SK-N-SH (cell line): ENCODE results near the gene IFT27. TPM values are rescaled to one million over a fixed set of nuclear protein-coding genes. Genes with fewer than 3 reads are reported as not detected.

Source experiments
- CTCF ChIA-PET: fragments of 300-600, 350-600 bp; formaldehyde crosslinking; extraction: SDS; loops from one replicate; lab custom pipeline; 2021; lab: Yijun Ruan, JAX
- POLR2A ChIA-PET: fragments of 350-600 bp; sonication (Branson Sonifier 250); formaldehyde crosslinking; extraction: SDS; loops from one replicate; lab custom pipeline; 2020; ENCODE audit warnings: antibody characterized with exemption, inconsistent platforms; lab: Yijun Ruan, JAX
- DNase-seq: peaks from one replicate; pipeline ENCODE4 v3.0.0; 2012
- H2AFZ ChIP-seq: fragments of 200-600 bp; sonication (generic); 2 replicates; pipeline ENCODE4 v1.8.1; 2016; ENCODE audit warnings: antibody characterized with exemption, mild to moderate bottlenecking, low read depth
- H3F3A ChIP-seq: fragments of 200-600 bp; sonication (generic); replicated peaks from 2 replicates; pipeline ENCODE3; 2016; ENCODE audit warnings: antibody characterized with exemption, mild to moderate bottlenecking; ENCODE audit not compliant: insufficient read depth
- H3K27ac ChIP-seq, 2 experiments: fragments of 200-500 bp in 1 of 2; fragments of 200-600 bp in 1 of 2; sonication (Bioruptor generic) in 1 of 2; sonication (generic), shearing (Covaris generic) in 1 of 2; 2 replicates each; pipeline versions ENCODE4 v1.5.1 to v1.6.1; 2014 to 2016; ENCODE audit warnings: low read depth in 2 of 2, inconsistent platforms in 1 of 2, low read length in 1 of 2, mild to moderate bottlenecking in 1 of 2, mixed read lengths in 1 of 2
- H3K27me3 ChIP-seq: fragments of 200-600 bp; sonication (generic), shearing (Covaris generic); 2 replicates; pipeline ENCODE4 v1.6.1; 2016; ENCODE audit warnings: mixed run types; ENCODE audit not compliant: insufficient read depth
- H3K36me3 ChIP-seq, 2 experiments: fragments of 200-500 bp in 1 of 2; fragments of 200-600 bp in 1 of 2; sonication (Bioruptor generic) in 1 of 2; sonication (generic) in 1 of 2; replicated peaks in 1 of 2; 2 replicates each; pipeline versions ENCODE3 to v1.5.1; 2014 to 2016; ENCODE audit warnings: low read length in 1 of 2, mild to moderate bottlenecking in 1 of 2; ENCODE audit not compliant: insufficient read depth in 2 of 2, control insufficient read depth in 1 of 2
- H3K4me1 ChIP-seq, 2 experiments: fragments of 200-500 bp in 1 of 2; fragments of 200-600 bp in 1 of 2; sonication (Bioruptor generic) in 1 of 2; sonication (generic), shearing (Covaris generic) in 1 of 2; 2 replicates each; pipeline versions ENCODE4 v1.5.1 to v1.6.1; 2014 to 2016; ENCODE audit warnings: low read depth in 1 of 2, low read length in 1 of 2, mixed run types in 1 of 2; ENCODE audit not compliant: insufficient read depth in 2 of 2, control insufficient read depth in 1 of 2
- H3K4me2 ChIP-seq: fragments of 200-600 bp; sonication (generic), shearing (Covaris generic); 2 replicates; pipeline ENCODE4 v1.6.1; 2017; ENCODE audit warnings: mixed run types
- H3K4me3 ChIP-seq, 2 experiments: fragments of 200-500 bp in 1 of 2; fragments of 200-600 bp in 1 of 2; sonication (Bioruptor generic) in 1 of 2; sonication (generic), shearing (Covaris generic) in 1 of 2; 2 replicates each; pipeline versions ENCODE4 v1.5.1 to v1.8.1; 2014 to 2016; ENCODE audit warnings: low read depth in 2 of 2, inconsistent platforms in 1 of 2, low read length in 1 of 2, mild to moderate bottlenecking in 1 of 2, mixed read lengths in 1 of 2, moderate library complexity in 1 of 2
- H3K79me2 ChIP-seq: fragments of 200-600 bp; sonication (generic); 2 replicates; pipeline ENCODE4 v1.8.1; 2017; ENCODE audit warnings: mild to moderate bottlenecking; ENCODE audit not compliant: insufficient read depth
- H3K9ac ChIP-seq: fragments of 200-600 bp; sonication (generic); 2 replicates; pipeline ENCODE4 v1.6.1; 2017; ENCODE audit warnings: mixed run types
- H3K9me2 ChIP-seq: fragments of 200-600 bp; sonication (generic); 2 replicates; pipeline ENCODE4 v1.6.1; 2017; ENCODE audit warnings: mixed run types
- H3K9me3 ChIP-seq: fragments of 200-600 bp; sonication (generic); 2 replicates; pipeline ENCODE4 v1.6.1; 2017; ENCODE audit warnings: mixed run types, mild to moderate bottlenecking, moderate library complexity
- H4K20me1 ChIP-seq: fragments of 200-600 bp; sonication (generic); 2 replicates; pipeline ENCODE4 v1.6.1; 2017; ENCODE audit warnings: mild to moderate bottlenecking, mixed run types; ENCODE audit not compliant: insufficient read depth
- CHD2 ChIP-seq: fragments of 150-350 bp; IDR thresholded peaks from 2 replicates; pipeline ENCODE4 v1.6.1; 2018; ENCODE audit warnings: low read length; ENCODE audit not compliant: partially characterized antibody
- EP300 ChIP-seq, 2 experiments: IDR thresholded peaks; 2 replicates each; pipeline versions ENCODE4 v1.4.0 to v1.6.1; 2012; ENCODE audit warnings: borderline replicate concordance in 1 of 2, low read depth in 1 of 2, low read length in 1 of 2
- EZH2phosphoT487 ChIP-seq: fragments of 200-600 bp; sonication (generic); IDR thresholded peaks from 2 replicates; pipeline ENCODE4 v1.6.1; 2017; ENCODE audit warnings: low read depth, mixed run types, mild to moderate bottlenecking, antibody characterized with exemption, moderate library complexity, borderline replicate concordance
- FOSL2 ChIP-seq: IDR thresholded peaks from 2 replicates; pipeline ENCODE4 v1.4.0; 2012; ENCODE audit warnings: low read depth, mild to moderate bottlenecking, moderate library complexity, borderline replicate concordance
- GATA2 ChIP-seq: sonication (generic); formaldehyde crosslinking; IDR thresholded peaks from 2 replicates; pipeline ENCODE4 v1.5.0; 2020; ENCODE audit warnings: mild to moderate bottlenecking, missing genetic modification reagents
- JUND ChIP-seq: IDR thresholded peaks from 2 replicates; pipeline ENCODE4 v1.4.0; 2012
- MEF2A ChIP-seq: IDR thresholded peaks from 2 replicates; pipeline ENCODE4 v1.4.0; 2012; ENCODE audit warnings: low read depth, borderline replicate concordance
- RAD21 ChIP-seq: IDR thresholded peaks from 2 replicates; pipeline ENCODE4 v1.6.1; 2012; ENCODE audit warnings: mild to moderate bottlenecking, low read length
- RCOR1 ChIP-seq: fragments of 150-350 bp; IDR thresholded peaks from 2 replicates; pipeline ENCODE4 v1.6.1; 2017; ENCODE audit warnings: antibody characterized with exemption, low read length
- RXRA ChIP-seq: IDR thresholded peaks from 2 replicates; pipeline ENCODE4 v1.4.0; 2012; ENCODE audit warnings: low read depth, mild to moderate bottlenecking, borderline replicate concordance
- SMC3 ChIP-seq: IDR thresholded peaks from 2 replicates; pipeline ENCODE4 v1.6.1; 2012; ENCODE audit warnings: low read depth, low read length, improper control_type of control experiment
- TAF1 ChIP-seq: IDR thresholded peaks from 2 replicates; pipeline ENCODE4 v1.6.1; 2012; ENCODE audit warnings: low read depth, mild to moderate bottlenecking, low read length, moderate library complexity, borderline replicate concordance
- TEAD4 ChIP-seq: IDR thresholded peaks from 2 replicates; pipeline ENCODE4 v1.4.0; 2012; ENCODE audit warnings: mild to moderate bottlenecking, borderline replicate concordance; ENCODE audit not compliant: insufficient read depth
- YY1 ChIP-seq: IDR thresholded peaks from 2 replicates; pipeline ENCODE4 v1.4.0; 2012; ENCODE audit warnings: low read depth, mild to moderate bottlenecking
- WGBS: methylation state at CpG from one replicate; pipeline ENCODE4 v1.1.6; 2017; ENCODE audit warnings: low lambda C conversion rate; 5-methylcytosine and 5-hydroxymethylcytosine counted together
- polyA plus RNA-seq, 3 experiments: library from polyadenylated mRNA; depleted of rRNA; stranded (reverse); fragments of >200 nt; gene quantifications; 2 replicates each; pipeline ENCODE4 v1.2.3, GENCODE V29; 2012
- TF ChIP-seq, protein P1 (sequence below): IDR thresholded peaks from 2 replicates; pipeline ENCODE4 v1.4.0; 2012; ENCODE audit warnings: low read depth, borderline replicate concordance
- TF ChIP-seq, protein P2 (sequence below): fragments of 200-600 bp; sonication (generic); IDR thresholded peaks from 2 replicates; pipeline ENCODE4 v1.6.1; 2017; ENCODE audit warnings: antibody characterized with exemption, mild to moderate bottlenecking, moderate library complexity
- TF ChIP-seq, protein P3 (sequence below): fragments of 150-350 bp; IDR thresholded peaks from 2 replicates; pipeline ENCODE4 v1.6.1; 2016; ENCODE audit warnings: mild to moderate bottlenecking, low read depth, low read length

IFT27 gene
- polyA plus RNA-seq, 1 of the 3 experiments (the other 2 are of a cell fraction) = 29.4 TPM

DNA sequence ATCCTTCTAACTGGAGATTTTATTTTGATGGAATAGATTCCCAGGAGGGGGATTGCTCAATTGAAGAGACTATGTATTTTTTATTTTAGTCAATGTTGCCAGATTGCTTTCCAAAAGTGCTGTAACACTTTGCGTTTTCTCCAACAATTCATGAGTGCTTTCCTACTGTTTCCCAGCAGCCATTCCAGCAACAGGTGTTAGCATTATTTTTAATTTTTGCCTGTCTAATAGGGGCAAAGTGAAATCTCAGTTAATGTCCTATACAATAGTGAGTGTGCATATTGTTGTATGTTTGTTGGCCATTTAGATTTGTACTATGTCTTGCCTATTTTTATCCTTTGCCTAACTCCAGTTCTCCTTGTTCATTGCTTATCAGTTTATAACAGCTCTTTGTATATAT lies 60.3 kb downstream of the IFT27 start:
- WGBS = 64% methylated on average over 1 of the region's 1 CpG
- DNase-seq = no peak
- Histone ChIP-seq H3K9me3 (no peaks in the 10 kb centered on the region), H3K9me2 (no peaks in the 10 kb centered on the region), H3K4me2 (no peak overlapping the region), H3K4me1 (no peaks in the 10 kb centered on the region; a peak in 1 of 4 replicates), H3K79me2 (no peaks in the 10 kb centered on the region), H4K20me1 (no peaks in the 10 kb centered on the region), H3K36me3 (no peaks in the 10 kb centered on the region), H3F3A (no peaks in the 10 kb centered on the region), H3K27ac (no peak overlapping the region), H3K27me3 (no peaks in the 10 kb centered on the region; the same call in 1 of the 2 replicates), H2AFZ (no peak overlapping the region), H3K9ac (no peak overlapping the region), H3K4me3 (no peak overlapping the region)
- ChIA-PET POLR2A (no interaction called here), CTCF (no interaction called here)
- TF ChIP-seq GATA2 (CRISPR knock-in tag) (no peak), TAF1 (no peak), FOSL2 (no peak), RXRA (no peak), TEAD4 (no peak), SMC3 (no peak), CHD2 (no peak), YY1 (no peak), JUND (no peak), EZH2phosphoT487 (no peak), RCOR1 (no peak), MEF2A (no peak), EP300 (IDR thresholded peaks at IDR 0.05; ENCODE audit: borderline replicate concordance in 1 of 2, low read depth in 1 of 2, low read length in 1 of 2) (no peak)
- TF ChIP-seq, protein P1, sequence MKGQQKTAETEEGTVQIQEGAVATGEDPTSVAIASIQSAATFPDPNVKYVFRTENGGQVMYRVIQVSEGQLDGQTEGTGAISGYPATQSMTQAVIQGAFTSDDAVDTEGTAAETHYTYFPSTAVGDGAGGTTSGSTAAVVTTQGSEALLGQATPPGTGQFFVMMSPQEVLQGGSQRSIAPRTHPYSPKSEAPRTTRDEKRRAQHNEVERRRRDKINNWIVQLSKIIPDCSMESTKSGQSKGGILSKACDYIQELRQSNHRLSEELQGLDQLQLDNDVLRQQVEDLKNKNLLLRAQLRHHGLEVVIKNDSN = no peak
- TF ChIP-seq, protein P2, sequence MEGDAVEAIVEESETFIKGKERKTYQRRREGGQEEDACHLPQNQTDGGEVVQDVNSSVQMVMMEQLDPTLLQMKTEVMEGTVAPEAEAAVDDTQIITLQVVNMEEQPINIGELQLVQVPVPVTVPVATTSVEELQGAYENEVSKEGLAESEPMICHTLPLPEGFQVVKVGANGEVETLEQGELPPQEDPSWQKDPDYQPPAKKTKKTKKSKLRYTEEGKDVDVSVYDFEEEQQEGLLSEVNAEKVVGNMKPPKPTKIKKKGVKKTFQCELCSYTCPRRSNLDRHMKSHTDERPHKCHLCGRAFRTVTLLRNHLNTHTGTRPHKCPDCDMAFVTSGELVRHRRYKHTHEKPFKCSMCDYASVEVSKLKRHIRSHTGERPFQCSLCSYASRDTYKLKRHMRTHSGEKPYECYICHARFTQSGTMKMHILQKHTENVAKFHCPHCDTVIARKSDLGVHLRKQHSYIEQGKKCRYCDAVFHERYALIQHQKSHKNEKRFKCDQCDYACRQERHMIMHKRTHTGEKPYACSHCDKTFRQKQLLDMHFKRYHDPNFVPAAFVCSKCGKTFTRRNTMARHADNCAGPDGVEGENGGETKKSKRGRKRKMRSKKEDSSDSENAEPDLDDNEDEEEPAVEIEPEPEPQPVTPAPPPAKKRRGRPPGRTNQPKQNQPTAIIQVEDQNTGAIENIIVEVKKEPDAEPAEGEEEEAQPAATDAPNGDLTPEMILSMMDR = no peak

DNA sequence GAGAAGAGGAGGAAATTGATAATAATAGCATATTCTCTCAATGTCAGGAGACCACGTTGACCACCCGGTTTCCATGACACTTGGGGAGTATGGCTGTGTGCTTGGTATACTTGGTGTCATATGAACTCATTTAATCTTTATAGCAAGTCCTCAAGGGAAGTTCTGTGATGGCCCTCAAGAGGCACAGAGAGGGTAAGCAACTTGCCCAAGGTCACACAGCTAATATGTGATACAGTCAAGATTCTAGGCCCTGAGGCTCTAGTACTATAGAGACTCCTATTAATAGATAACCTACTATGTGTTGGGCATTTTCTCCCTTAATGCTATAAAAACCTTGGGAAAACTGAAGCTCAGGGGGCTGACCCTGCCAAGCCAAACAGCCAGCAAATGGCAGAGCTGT lies 61.8 kb downstream of the IFT27 start:
- Histone ChIP-seq H3F3A (no peaks in the 10 kb centered on the region), H3K27ac (no peak overlapping the region), H3K4me3 (no peak overlapping the region), H3K79me2 (no peaks in the 10 kb centered on the region), H3K9me2 (no peaks in the 10 kb centered on the region), H2AFZ (no peak overlapping the region), H3K4me1 (no peaks in the 10 kb centered on the region; a peak in 1 of 4 replicates), H4K20me1 (no peaks in the 10 kb centered on the region), H3K9me3 (no peaks in the 10 kb centered on the region), H3K36me3 (no peaks in the 10 kb centered on the region), H3K4me2 (no peak overlapping the region), H3K9ac (no peak overlapping the region), H3K27me3 (no peaks in the 10 kb centered on the region; the same call in 1 of the 2 replicates)
- ChIA-PET POLR2A (no interaction called here), CTCF (interaction anchor here (0.9 kb wide), 2 partner anchors 44 to 142 kb away, joined by 3 to 4 read pairs; no protein-coding TSS in a partner anchor)
- 65% methylated on average over 2 of the region's 2 CpGs for WGBS
- no peak for DNase-seq
- TF ChIP-seq EZH2phosphoT487 (no peak), RAD21 (no peak), MEF2A (no peak)
- TF ChIP-seq, protein P3, sequence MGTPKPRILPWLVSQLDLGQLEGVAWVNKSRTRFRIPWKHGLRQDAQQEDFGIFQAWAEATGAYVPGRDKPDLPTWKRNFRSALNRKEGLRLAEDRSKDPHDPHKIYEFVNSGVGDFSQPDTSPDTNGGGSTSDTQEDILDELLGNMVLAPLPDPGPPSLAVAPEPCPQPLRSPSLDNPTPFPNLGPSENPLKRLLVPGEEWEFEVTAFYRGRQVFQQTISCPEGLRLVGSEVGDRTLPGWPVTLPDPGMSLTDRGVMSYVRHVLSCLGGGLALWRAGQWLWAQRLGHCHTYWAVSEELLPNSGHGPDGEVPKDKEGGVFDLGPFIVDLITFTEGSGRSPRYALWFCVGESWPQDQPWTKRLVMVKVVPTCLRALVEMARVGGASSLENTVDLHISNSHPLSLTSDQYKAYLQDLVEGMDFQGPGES = no peak
